HG03521 (cell line): Measurements from ENCODE around the gene PTPRN2.

Experiments
- ATAC-seq: cut with Tn5 transposase; IDR thresholded peaks from one replicate; pipeline ENCODE4 v1.9.1; 2021; ENCODE audit warnings: mild to moderate bottlenecking, moderate library complexity; ENCODE audit not compliant: unreplicated experiment

PTPRN2 gene

GRCh38 chr7:158603773-158604755, 16.4 kb upstream of the PTPRN2 start:
- no peak for ATAC-seq

- ATAC-seq, result no peak
Observed at GRCh38 chr7:158602905-158603772, 15.5 kb upstream of the PTPRN2 start.

GRCh38 chr7:158602041-158602440, 14.4 kb upstream of the PTPRN2 start:
- no peak for ATAC-seq

- no peak for ATAC-seq
Observed at GRCh38 chr7:158601090-158601489, 13.5 kb upstream of the PTPRN2 start.

GRCh38 chr7:158596745-158597144, 9.1 kb upstream of the PTPRN2 start:
- no peak for ATAC-seq

- ATAC-seq, result no peak
Observed at GRCh38 chr7:158596309-158596708, 8.7 kb upstream of the PTPRN2 start.

- no peak for ATAC-seq
Observed at GRCh38 chr7:158595068-158595467, 7.4 kb upstream of the PTPRN2 start.

- ATAC-seq, result no peak
Observed at GRCh38 chr7:158592541-158592940, 4.9 kb upstream of the PTPRN2 start.

GRCh38 chr7:158591944-158592343, 4.3 kb upstream of the PTPRN2 start:
- ATAC-seq, result no peak

- no peak for ATAC-seq
Observed at GRCh38 chr7:158590181-158590530, 2.5 kb upstream of the PTPRN2 start.

- no peak for ATAC-seq
Observed at GRCh38 chr7:158589653-158590052, 2.0 kb upstream of the PTPRN2 start.

GRCh38 chr7:158588878-158589442, 1.3 kb upstream of the PTPRN2 start:
- no peak for ATAC-seq

GRCh38 chr7:158588085-158588877, 658 bp upstream of the PTPRN2 start:
- ATAC-seq, result peak; percentile 6

GRCh38 chr7:158586499-158587161, 993 bp downstream of the PTPRN2 start:
- ATAC-seq, result no peak

- no peak for ATAC-seq
Observed at GRCh38 chr7:158585721-158586498, 1.7 kb downstream of the PTPRN2 start.

- no peak for ATAC-seq
Observed at GRCh38 chr7:158584407-158584806, 3.2 kb downstream of the PTPRN2 start.

GRCh38 chr7:158583810-158584209, 3.8 kb downstream of the PTPRN2 start:
- ATAC-seq, result no peak

GRCh38 chr7:158583143-158583542, 4.5 kb downstream of the PTPRN2 start:
- no peak for ATAC-seq

- no peak for ATAC-seq
Observed at GRCh38 chr7:158582089-158582456, 5.5 kb downstream of the PTPRN2 start.
